Activated T-helper 2 cell treated with anti-CD3 and anti-CD28 coated beads, Interferon-gamma antibody, Interleukin-2, Interleukin-4, amounts not matched to agents 10 μg/mL and 5 μg/mL and 100 μg/mL, durations not matched to agents 14 hours and 24 hours and 36 hours (primary cell): ENCODE results near the gene PIGU. TPM values are rescaled to one million over a fixed set of nuclear protein-coding genes. Genes with fewer than 3 reads are reported as not detected.

ENCODE experiments used
- DNase-seq: peaks from one replicate; pipeline ENCODE4 v3.0.0; 2021; ENCODE audit warnings: low spot score
- H3K27ac Mint-ChIP-seq: one replicate; pipeline ENCODE4 v1.8.0; 2021; ENCODE audit warnings: mixed read lengths
- H3K27me3 Mint-ChIP-seq: one replicate; pipeline ENCODE4 v1.8.0; 2021; ENCODE audit warnings: low read depth, mixed read lengths
- H3K36me3 Mint-ChIP-seq: one replicate; pipeline ENCODE4 v1.8.0; 2021; ENCODE audit warnings: low read depth, mixed read lengths
- H3K4me1 Mint-ChIP-seq: one replicate; pipeline ENCODE4 v1.8.0; 2021; ENCODE audit warnings: low read depth, mixed read lengths
- H3K4me3 Mint-ChIP-seq: one replicate; pipeline ENCODE4 v1.8.0; 2021; ENCODE audit warnings: low read depth, mild to moderate bottlenecking, moderate library complexity, mixed read lengths
- H3K9me3 Mint-ChIP-seq: one replicate; pipeline ENCODE4 v1.8.0; 2021; ENCODE audit warnings: mixed read lengths
- intact Hi-C: fragments of 100-400 bp; cut with micrococcal nuclease; formaldehyde crosslinking; loops from one replicate; pipeline ENCODE4 v1.15.1; 2023
- total RNA-seq: library from RNA; stranded (reverse); gene quantifications from 2 replicates; pipeline ENCODE4 v1.2.3, GENCODE V29; 2022

Gene PIGU
- total RNA-seq, 1 donor from 2014 or later = 24.9 TPM

DNA sequence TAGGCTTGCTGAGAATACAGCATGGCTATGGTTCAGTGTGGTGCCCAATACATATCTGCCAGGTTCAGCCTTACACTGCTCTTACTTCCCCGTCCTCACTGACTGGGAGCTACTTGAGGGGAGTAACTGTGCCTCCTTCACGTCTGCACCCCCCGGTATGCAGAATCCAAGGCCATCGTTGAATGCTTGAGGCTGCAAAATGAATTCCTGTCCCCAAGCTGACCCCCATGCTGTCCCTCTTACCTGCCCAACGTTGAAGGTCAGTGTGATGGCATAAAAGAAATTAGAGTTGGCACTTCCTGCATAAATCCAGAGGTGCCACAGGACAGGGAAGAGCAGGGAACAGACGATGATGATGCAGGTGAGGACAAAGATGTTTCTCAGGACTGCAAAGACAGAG lies 102.0 kb downstream of the PIGU start:
- Mint-ChIP-seq H3K36me3 (peaks cover 20% of the 10 kb centered on the region), H3K27me3 (no peaks in the 10 kb centered on the region), H3K27ac (no peak overlapping the region), H3K4me3 (no peak overlapping the region), H3K9me3 (no peaks in the 10 kb centered on the region), H3K4me1 (peaks cover 13% of the 10 kb centered on the region)
- intact Hi-C loops = no loop called here
- DNase-seq = no peak

DNA sequence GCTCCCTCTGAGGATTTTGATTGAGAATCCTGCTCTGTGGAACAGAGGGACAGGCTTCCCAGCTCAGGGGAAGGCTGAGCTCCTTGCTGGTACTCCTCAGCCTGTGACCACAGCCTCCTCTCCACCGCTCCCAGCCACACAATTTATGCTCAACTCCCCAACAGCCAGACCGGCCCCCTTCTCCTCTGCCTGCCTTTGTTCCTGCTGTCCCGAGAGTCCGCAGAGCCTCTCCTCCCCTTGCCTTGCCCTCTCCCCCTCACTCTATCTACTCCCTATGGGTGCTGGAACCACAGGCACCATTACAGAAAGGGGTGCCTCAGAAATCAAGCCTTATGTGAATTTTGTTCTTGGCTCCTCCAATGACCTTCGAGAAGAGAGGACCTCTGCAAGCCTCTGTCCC lies 102.5 kb downstream of the PIGU start:
- Mint-ChIP-seq H3K4me3 (no peak overlapping the region), H3K9me3 (no peaks in the 10 kb centered on the region), H3K4me1 (peaks cover 11% of the 10 kb centered on the region), H3K27me3 (no peaks in the 10 kb centered on the region), H3K36me3 (peaks cover 17% of the 10 kb centered on the region), H3K27ac (no peak overlapping the region)
- no peak for DNase-seq
- intact Hi-C loops = no loop called here

DNA sequence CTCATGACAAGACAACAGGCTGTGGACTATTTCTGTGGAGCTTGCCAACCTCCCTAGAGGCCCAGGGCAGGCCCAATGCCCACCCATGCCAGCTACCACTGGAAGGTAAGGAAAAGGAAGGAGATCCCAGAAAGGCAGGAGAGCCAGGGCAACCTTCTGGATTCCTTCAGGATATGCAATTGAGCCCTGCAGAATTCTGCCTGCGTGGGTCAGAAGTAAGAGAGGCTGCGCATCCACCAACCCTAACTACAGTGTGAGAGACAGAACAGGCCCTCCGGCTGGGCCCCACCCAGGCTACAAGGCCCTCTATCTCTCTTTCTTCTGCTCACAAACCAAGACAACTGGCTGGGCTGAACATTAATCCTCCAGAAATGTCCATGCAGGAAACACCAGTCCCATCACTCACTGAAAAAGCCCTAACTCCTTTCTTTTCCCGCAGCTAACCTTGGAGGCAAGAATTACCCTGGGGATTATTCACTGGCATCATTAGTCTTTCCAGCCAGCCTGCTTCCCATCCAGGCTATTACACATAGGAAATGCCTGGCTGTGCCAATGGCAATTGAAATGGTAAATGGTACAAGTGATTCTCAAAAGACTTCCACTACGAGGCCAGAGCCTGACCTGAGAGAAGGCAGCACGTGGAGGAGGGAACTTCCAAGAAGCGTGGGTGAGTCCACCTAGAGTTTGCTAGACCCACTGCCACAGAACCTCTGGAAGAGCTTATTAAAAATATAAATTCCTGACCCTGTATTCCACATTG lies 103.2 kb downstream of the PIGU start:
- DNase-seq = no peak
- peaks cover 17% of the 10 kb centered on the region for H3K36me3 Mint-ChIP-seq
- no peak overlapping the region for H3K27ac Mint-ChIP-seq

DNA sequence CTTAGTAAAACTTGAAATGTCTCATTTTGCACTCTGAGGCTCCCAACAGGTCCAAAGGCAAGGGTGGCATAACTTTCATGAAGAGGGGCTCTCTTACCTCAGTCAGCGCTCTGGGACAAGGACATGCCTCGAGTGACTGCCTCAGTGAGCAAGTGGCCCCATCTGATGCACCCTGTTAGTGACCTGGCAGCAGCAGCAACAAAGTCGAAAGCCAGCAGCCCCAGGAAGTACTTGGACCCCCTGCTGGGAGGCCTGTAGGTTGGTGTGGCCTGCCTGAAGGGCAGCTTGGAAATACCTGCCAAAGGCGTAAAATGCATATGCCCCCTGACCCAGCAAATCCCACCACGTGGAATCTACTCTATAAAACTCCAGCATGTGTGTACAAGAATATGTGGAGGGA lies 105.1 kb downstream of the PIGU start:
- H3K27ac Mint-ChIP-seq = no peak overlapping the region
- no peak overlapping the region for H3K4me3 Mint-ChIP-seq
- H3K36me3 Mint-ChIP-seq = peaks cover 17% of the 10 kb centered on the region
- H3K4me1 Mint-ChIP-seq = peaks cover 10% of the 10 kb centered on the region
- no peaks in the 10 kb centered on the region for H3K27me3 Mint-ChIP-seq
- H3K9me3 Mint-ChIP-seq = no peaks in the 10 kb centered on the region
- intact Hi-C loops = no loop called here
- no peak for DNase-seq

More for the DNA sequence above, 103.2 kb downstream of the PIGU start:
- Mint-ChIP-seq H3K4me3 (no peak overlapping the region), H3K9me3 (no peaks in the 10 kb centered on the region), H3K27me3 (no peaks in the 10 kb centered on the region), H3K4me1 (peaks cover 10% of the 10 kb centered on the region)
- intact Hi-C loops = no loop called here

DNA sequence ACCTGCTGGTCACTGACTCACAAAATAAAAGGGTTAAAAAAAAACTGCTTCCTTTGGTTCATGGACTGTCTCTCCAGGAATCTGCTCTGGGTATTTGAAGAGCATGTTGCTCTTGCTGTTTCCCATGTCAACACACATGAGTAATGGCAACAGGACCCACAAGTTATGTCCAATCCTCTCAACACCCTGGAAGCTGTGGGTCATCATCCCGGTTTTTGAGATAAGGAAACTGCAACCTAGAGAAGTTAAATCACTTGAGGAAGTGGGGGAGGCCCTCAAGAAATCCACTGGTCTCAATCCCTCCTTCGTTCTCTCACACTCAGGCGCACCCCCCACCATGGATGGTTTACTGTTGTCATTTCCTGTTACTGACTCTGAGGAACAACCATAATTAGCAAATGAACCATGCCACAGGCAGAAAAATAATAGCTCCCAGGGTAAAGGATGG lies 106.0 kb downstream of the PIGU start:
- peaks cover 10% of the 10 kb centered on the region for H3K4me1 Mint-ChIP-seq
- H3K27ac Mint-ChIP-seq = peak overlapping the region; percentile 63
- no peaks in the 10 kb centered on the region for H3K9me3 Mint-ChIP-seq
- no peak for DNase-seq
- H3K27me3 Mint-ChIP-seq = no peaks in the 10 kb centered on the region
- intact Hi-C loops = no loop called here
- H3K36me3 Mint-ChIP-seq = peaks cover 17% of the 10 kb centered on the region
- H3K4me3 Mint-ChIP-seq = no peak overlapping the region

DNA sequence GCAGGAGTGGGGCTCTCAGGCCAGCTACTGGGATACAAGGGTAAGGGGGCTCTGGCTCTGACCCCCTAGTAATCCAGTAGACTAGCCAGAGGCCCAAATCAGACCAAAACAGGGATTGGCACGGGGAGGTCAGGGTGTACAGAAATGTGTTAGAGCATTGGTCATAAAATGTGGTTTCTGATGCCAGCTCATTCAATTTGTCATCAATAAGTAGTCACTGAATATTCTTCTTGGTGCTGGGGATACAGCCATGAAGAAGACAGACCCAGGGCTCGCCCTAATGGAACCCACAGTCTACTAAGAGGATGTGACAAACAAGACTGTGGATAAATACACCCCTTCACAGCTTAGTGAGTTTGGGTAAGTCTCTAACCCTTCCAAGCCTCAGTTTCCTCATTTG lies 107.3 kb downstream of the PIGU start:
- DNase-seq = no peak
- H3K9me3 Mint-ChIP-seq = no peaks in the 10 kb centered on the region
- peak overlapping the region; percentile 35 for H3K27ac Mint-ChIP-seq
- intact Hi-C loops = no loop called here
- peaks cover 10% of the 10 kb centered on the region for H3K4me1 Mint-ChIP-seq
- H3K4me3 Mint-ChIP-seq = no peak overlapping the region
- no peaks in the 10 kb centered on the region for H3K27me3 Mint-ChIP-seq
- H3K36me3 Mint-ChIP-seq = peaks cover 13% of the 10 kb centered on the region

DNA sequence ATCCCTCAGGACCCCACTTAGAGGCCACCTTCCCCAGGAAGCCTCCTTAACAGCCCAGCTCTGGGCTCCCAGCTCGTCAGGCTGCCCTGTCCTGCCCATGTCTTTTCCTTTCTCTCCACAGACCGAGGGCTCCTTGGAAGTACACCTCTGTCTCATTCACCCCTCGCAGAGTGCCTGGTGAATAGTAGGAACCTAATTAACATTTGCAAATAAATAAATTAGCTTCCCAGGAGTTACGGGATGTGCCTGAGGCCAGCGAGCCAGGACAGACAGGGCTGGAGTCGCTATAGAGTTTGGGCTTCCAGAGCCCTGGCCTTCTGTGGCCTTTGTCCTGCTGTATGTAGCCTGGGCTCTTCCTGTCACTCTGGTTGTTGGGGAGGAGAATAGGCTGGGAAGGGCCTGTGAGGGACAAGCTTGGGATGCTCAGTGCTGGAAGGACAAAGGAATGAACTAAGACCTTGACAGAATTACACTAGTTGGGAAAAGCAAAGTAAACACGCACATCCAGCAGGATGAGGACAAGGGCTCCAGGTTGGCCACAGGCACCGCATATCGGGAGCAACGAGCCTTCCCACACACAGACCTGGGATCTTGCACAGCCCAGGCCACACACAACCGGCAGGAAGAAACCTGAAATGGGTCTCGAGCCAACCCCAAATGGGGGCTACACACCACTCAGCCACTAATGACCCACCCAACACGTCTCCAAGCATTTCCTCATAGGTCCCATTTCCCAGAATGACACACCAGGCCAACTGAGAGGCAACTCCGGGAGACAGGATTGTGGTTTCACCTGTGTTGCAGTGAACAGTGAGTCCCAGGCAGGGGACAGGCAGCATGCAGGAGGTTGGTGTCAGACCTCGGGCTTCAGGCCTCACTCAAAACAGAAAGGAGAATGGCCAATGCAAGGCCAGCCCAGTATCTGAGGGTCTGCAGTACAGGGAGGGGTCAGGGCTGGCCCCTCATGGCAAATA lies 108.7 kb downstream of the PIGU start:
- DNase-seq = no peak
- H3K4me1 Mint-ChIP-seq = peaks cover 10% of the 10 kb centered on the region
- intact Hi-C loops = no loop called here
- no peak overlapping the region for H3K27ac Mint-ChIP-seq
- H3K27me3 Mint-ChIP-seq = no peaks in the 10 kb centered on the region
- H3K4me3 Mint-ChIP-seq = no peak overlapping the region
- H3K36me3 Mint-ChIP-seq = peaks cover 11% of the 10 kb centered on the region
- H3K9me3 Mint-ChIP-seq = no peaks in the 10 kb centered on the region

DNA sequence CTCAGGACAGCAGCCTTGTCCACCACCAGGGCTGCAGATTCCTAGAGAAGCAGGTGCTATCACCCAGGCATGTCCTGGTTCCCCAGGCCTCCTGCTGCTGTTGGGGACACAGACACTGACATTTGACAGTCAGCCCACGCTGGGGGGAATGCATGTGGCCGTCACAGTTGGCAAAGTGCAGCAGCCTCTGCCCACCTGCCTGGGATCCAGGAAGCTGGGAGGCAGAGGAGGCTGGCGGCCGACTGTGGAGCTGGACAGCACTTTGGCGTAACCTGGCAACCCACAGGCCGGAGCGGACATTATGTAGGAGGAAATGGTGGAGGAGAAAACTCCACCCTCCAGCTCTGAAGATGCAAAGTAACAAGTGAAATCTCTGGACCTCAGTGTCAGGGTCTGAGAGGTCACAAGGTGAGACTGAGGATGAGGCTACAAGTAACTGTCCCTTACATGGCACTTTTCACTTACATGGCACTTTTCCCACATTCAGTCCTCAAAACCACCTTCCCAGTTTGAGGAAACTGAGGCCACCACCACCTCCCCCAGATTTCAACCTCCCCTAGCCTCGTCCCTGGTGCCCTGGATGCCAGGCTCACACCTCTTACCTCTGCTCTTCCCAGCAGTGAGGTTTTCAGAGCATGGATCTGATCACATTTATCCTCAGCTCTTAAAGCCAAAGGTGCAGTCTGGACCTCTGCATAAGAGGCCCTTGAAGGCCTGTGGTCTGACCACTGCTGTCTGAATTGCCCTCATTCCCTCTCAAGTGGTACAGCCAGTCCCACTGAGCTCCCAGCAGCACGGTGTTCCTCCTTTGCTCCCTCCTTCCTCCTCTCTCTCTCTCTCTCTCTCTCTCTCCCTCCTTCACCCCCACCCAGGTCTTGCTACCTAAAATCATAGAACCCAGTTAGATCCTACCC lies 109.7 kb downstream of the PIGU start:
- Mint-ChIP-seq H3K9me3 (no peaks in the 10 kb centered on the region), H3K4me3 (no peak overlapping the region), H3K36me3 (peaks cover 13% of the 10 kb centered on the region), H3K4me1 (peaks cover 10% of the 10 kb centered on the region), H3K27me3 (no peaks in the 10 kb centered on the region), H3K27ac (no peak overlapping the region)
- DNase-seq = no peak
- intact Hi-C loops = no loop called here

DNA sequence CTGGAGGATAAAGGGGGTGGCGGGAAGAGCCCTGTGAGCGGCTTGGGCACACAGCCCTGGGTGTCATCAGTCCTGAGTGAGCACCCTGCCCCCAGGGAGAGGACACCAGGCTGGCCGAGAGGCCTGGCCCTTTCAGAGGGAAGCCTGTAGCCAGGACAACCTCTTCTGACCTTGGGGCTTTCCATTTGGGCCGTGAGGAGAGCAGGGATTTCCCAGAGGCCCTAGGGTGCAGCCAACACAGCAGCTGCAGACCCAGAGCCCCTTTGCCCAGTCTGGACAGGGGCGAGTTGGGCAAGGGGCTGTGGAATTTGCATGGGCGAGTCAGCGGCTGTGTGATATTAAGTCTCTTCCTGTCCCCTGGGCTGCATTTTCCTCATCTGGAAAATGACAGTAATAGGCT lies 112.1 kb downstream of the PIGU start:
- no peaks in the 10 kb centered on the region for H3K9me3 Mint-ChIP-seq
- H3K36me3 Mint-ChIP-seq = peaks cover 2% of the 10 kb centered on the region
- no peak overlapping the region for H3K4me3 Mint-ChIP-seq
- no peaks in the 10 kb centered on the region for H3K27me3 Mint-ChIP-seq
- H3K4me1 Mint-ChIP-seq = no peaks in the 10 kb centered on the region
- H3K27ac Mint-ChIP-seq = no peak overlapping the region
- DNase-seq = no peak
- intact Hi-C loops = no loop called here

DNA sequence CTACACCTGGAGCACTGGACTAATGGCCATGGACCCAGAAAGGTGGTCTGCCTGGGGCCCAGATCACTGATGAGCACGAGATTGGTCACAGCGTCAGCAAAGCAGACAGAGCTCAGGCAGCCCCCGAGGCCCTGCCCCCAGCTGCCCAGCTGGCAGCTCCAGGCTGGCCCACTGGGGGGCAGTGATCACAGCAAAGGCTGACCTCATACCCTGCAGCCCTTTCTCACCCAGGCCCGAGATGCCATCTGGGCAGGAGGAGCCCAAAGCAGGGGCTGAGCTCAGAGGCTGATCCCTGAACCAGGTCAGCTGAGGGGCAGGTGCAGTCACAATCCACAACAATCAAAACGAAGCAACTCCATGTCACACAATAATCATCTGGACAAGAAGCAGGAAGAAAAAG lies 114.3 kb downstream of the PIGU start:
- H3K27ac Mint-ChIP-seq = no peak overlapping the region
- H3K27me3 Mint-ChIP-seq = no peaks in the 10 kb centered on the region
- peaks cover 2% of the 10 kb centered on the region for H3K36me3 Mint-ChIP-seq
- H3K4me1 Mint-ChIP-seq = peaks cover 5% of the 10 kb centered on the region
- no peak for DNase-seq
- H3K9me3 Mint-ChIP-seq = no peaks in the 10 kb centered on the region
- intact Hi-C loops = no loop called here
- no peak overlapping the region for H3K4me3 Mint-ChIP-seq

DNA sequence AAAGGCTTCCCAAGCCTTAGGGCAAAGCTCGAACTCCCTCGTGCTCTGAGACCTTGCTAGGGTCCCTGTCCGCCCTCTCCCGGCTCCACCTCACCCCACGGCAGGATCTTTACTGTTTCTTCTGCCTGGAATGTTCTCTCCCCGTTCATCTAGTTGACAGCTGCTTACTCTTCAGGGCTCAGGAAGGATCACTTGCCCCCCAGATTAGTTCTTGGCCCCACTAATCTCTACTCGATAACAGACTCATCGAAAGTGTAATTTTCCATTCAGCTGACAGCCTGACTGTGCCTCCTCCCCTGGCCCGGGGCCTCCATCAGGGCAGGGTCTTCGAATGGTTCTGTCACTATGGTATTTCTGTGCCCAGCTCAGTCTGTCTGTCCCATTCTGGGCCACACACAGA lies 115.2 kb downstream of the PIGU start:
- intact Hi-C loops = no loop called here
- H3K27ac Mint-ChIP-seq = no peak overlapping the region
- no peaks in the 10 kb centered on the region for H3K27me3 Mint-ChIP-seq
- H3K4me3 Mint-ChIP-seq = no peak overlapping the region
- H3K36me3 Mint-ChIP-seq = peaks cover 2% of the 10 kb centered on the region
- peaks cover 10% of the 10 kb centered on the region for H3K4me1 Mint-ChIP-seq
- no peak for DNase-seq
- H3K9me3 Mint-ChIP-seq = no peaks in the 10 kb centered on the region

DNA sequence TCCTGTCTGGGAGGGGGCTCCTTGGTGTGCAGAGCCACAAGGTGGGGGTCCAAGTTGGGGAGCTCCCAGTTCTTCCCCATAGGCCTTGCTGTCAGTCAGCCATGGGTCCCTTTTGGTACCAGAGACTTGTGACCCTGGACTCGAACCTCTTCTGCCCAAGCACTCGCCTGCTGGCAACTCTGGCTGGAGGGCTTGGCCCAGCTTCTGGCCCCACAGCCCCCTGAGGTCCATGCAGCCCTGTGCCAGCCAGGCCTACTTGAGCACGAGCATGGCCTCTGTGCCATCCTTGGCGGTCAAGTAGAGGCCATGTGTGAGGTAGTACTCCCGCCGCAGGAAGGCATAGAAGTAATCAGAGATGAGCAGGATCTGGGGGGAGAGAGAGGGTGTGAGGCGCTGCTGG lies 116.3 kb downstream of the PIGU start:
- Mint-ChIP-seq H3K27ac (peak overlapping the region; percentile 45), H3K4me1 (peaks cover 10% of the 10 kb centered on the region), H3K4me3 (no peak overlapping the region), H3K27me3 (no peaks in the 10 kb centered on the region), H3K9me3 (no peaks in the 10 kb centered on the region), H3K36me3 (peaks cover 2% of the 10 kb centered on the region)
- no peak for DNase-seq
- intact Hi-C loops = no loop called here
